Left lung (tissue), 10 donors: ENCODE results near the gene RAB18. TPM values are rescaled to one million over a fixed set of nuclear protein-coding genes. Genes with fewer than 3 reads are reported as not detected.

Source experiments
- ATAC-seq: fragments of 200-7000 bp; cut with Tn5 transposase; one replicate; pipeline ENCODE4 v1.9.1; 2020; ENCODE audit warnings: moderate library complexity
- DNase-seq, 4 donors: peaks; one replicate each; pipeline ENCODE4 v3.0.0-alpha.2; 2013 to 2020
- H3K27ac ChIP-seq, 2 donors: fragments of 200-600 bp; sonication (generic) in 1 of 2; one replicate each; pipeline versions ENCODE4 v1.5.0 to v1.8.0; 2020 to 2021
- H3K27me3 ChIP-seq, 2 donors: fragments of 200-600 bp; sonication (generic) in 1 of 2; one replicate each; pipeline versions ENCODE4 v1.5.0 to v1.8.0; 2020 to 2021
- H3K36me3 ChIP-seq, 2 donors: fragments of 200-600 bp; sonication (generic) in 1 of 2; one replicate each; pipeline versions ENCODE4 v1.5.0 to v1.8.0; 2020 to 2021
- H3K4me1 ChIP-seq, 2 donors: fragments of 200-600 bp; one replicate each; pipeline ENCODE4 v1.8.0; 2021
- H3K4me3 ChIP-seq, 2 donors: fragments of 200-600 bp; sonication (generic) in 1 of 2; one replicate each; pipeline versions ENCODE4 v1.5.0 to v1.8.0; 2020 to 2021; ENCODE audit warnings: mild to moderate bottlenecking in 1 of 2
- H3K9me3 ChIP-seq, 2 donors: fragments of 200-600 bp; sonication (generic) in 1 of 2; one replicate each; pipeline versions ENCODE4 v1.5.0 to v1.8.0; 2020 to 2021
- CTCF ChIP-seq, 2 donors: fragments of 200-600 bp; sonication (generic) in 1 of 2; IDR thresholded peaks; one replicate each; pipeline versions ENCODE4 v1.5.0 to v1.8.0; 2021; ENCODE audit warnings: antibody characterized with exemption in 2 of 2
- intact Hi-C, 2 donors: fragments of 100-400 bp; cut with DNase I; formaldehyde crosslinking; loops; one replicate each; pipeline versions ENCODE4 v1.11.2 to v1.14.2; 2022
- polyA plus RNA-seq, 6 donors: library from polyadenylated mRNA; unstranded; fragments of 120-200 nt; gene quantifications; one replicate each; pipeline ENCODE4 v1.2.1, GENCODE V29; 2013; ENCODE audit not compliant: insufficient read length in 6 of 6
- total RNA-seq, 2 donors: library from RNA; stranded (reverse); fragmentation: NEBNext Ultra II Directional; extraction: Animal tissue kit (Norgen Biotek cat#: 25700); gene quantifications; one replicate each; pipeline ENCODE4 v1.2.1, GENCODE V29; 2021
- donor health status: DM: no; HTN: yes; CAD: no.
- donor health status: DM: no; HTN: no; CAD: no.

The RAB18 gene
- total and polyA plus RNA-seq, 8 donors = 80.6 to 115 (median 100) TPM

- Histone ChIP-seq H3K36me3 (no peaks in the 10 kb centered on the region), H3K4me3 (no peak overlapping the region), H3K9me3 (no peaks in the 10 kb centered on the region), H3K27me3 (no peaks in the 10 kb centered on the region), H3K27ac (no peak overlapping the region), H3K4me1 (peaks cover 16 to 32% of the 10 kb centered on the region in 2 donors)
- DNase-seq = no peak
- intact Hi-C loops = no loop called here
- TF ChIP-seq CTCF (IDR thresholded peaks at IDR 0.05) = no peak
- no peak for ATAC-seq
These were observed 23.7 kb downstream of the RAB18 start for GRCh38 chr10:27527666-27528295.

GRCh38 chr10:27529010-27529783 is 25.1 kb downstream of the RAB18 start:
- Histone ChIP-seq H3K4me3 (no peak overlapping the region), H3K27ac (no peak overlapping the region), H3K36me3 (peaks cover 0 to 6% of the 10 kb centered on the region in 2 donors), H3K27me3 (no peaks in the 10 kb centered on the region), H3K9me3 (no peaks in the 10 kb centered on the region), H3K4me1 (peaks cover 16 to 23% of the 10 kb centered on the region in 2 donors)
- intact Hi-C loops = no loop called here
- DNase-seq (no peak), ATAC-seq (no peak)
- TF ChIP-seq CTCF (IDR thresholded peaks at IDR 0.05) = no peak

GRCh38 chr10:27530477-27530876 is 26.4 kb downstream of the RAB18 start:
- Histone ChIP-seq H3K36me3 (peaks cover 0 to 19% of the 10 kb centered on the region in 2 donors), H3K27ac (no peak overlapping the region), H3K4me1 (peaks cover 14 to 21% of the 10 kb centered on the region in 2 donors), H3K27me3 (no peaks in the 10 kb centered on the region), H3K9me3 (no peaks in the 10 kb centered on the region), H3K4me3 (no peak overlapping the region)
- DNase-seq (no peak), ATAC-seq (no peak)
- TF ChIP-seq CTCF (IDR thresholded peaks at IDR 0.05) = no peak
- intact Hi-C loops = no loop called here

- ATAC-seq = no peak
- H3K27me3 ChIP-seq = no peaks in the 10 kb centered on the region
- H3K36me3 ChIP-seq = peaks cover 0 to 26% of the 10 kb centered on the region in 2 donors
- H3K4me1 ChIP-seq = peaks cover 5 to 12% of the 10 kb centered on the region in 2 donors
- no peaks in the 10 kb centered on the region for H3K9me3 ChIP-seq
- H3K27ac ChIP-seq = no peak overlapping the region
- DNase-seq = no peak
- intact Hi-C loops = no loop called here
- no peak overlapping the region for H3K4me3 ChIP-seq
- no peak for TF ChIP-seq CTCF (IDR thresholded peaks at IDR 0.05)
These were observed 27.3 kb downstream of the RAB18 start for GRCh38 chr10:27531336-27531847.

GRCh38 chr10:27534161-27534700 is 30.1 kb downstream of the RAB18 start:
- no peak for ATAC-seq
- no peak overlapping the region for H3K27ac ChIP-seq
- no peaks in the 10 kb centered on the region for H3K27me3 ChIP-seq
- H3K9me3 ChIP-seq = no peaks in the 10 kb centered on the region
- no peak for DNase-seq
- peaks cover 0 to 8% of the 10 kb centered on the region in 2 donors for H3K4me1 ChIP-seq
- intact Hi-C loops = no loop called here
- no peak overlapping the region for H3K4me3 ChIP-seq
- TF ChIP-seq CTCF (IDR thresholded peaks at IDR 0.05) = no peak
- peaks cover 0 to 54% of the 10 kb centered on the region in 2 donors for H3K36me3 ChIP-seq
